Activated naive CD8-positive, alpha-beta T cell (primary cell): ENCODE measurements around the gene ARL4D.

ENCODE experiments used
- H3K27ac Mint-ChIP-seq: one replicate; pipeline ENCODE4 v1.8.0; 2021; ENCODE audit warnings: mixed read lengths
- H3K27me3 Mint-ChIP-seq: one replicate; pipeline ENCODE4 v1.8.0; 2021; ENCODE audit warnings: mixed read lengths
- H3K36me3 Mint-ChIP-seq: one replicate; pipeline ENCODE4 v1.8.0; 2021; ENCODE audit warnings: mixed read lengths
- H3K4me1 Mint-ChIP-seq: one replicate; pipeline ENCODE4 v1.8.0; 2021; ENCODE audit warnings: low read depth, mixed read lengths
- H3K4me3 Mint-ChIP-seq: one replicate; pipeline ENCODE4 v1.8.0; 2021; ENCODE audit warnings: mild to moderate bottlenecking, mixed read lengths
- H3K9me3 Mint-ChIP-seq: one replicate; pipeline ENCODE4 v1.8.0; 2021; ENCODE audit warnings: low read depth, mixed read lengths

Gene ARL4D

GRCh38 chr17:43399839-43400328, 1.1 kb downstream of the ARL4D start:
- Mint-ChIP-seq H3K27me3 (no peaks in the 10 kb centered on the region), H3K4me3 (peak overlapping the region; percentile 91), H3K27ac (no peak overlapping the region), H3K4me1 (peaks cover 32% of the 10 kb centered on the region), H3K36me3 (no peaks in the 10 kb centered on the region), H3K9me3 (no peaks in the 10 kb centered on the region)

GRCh38 chr17:43400943-43401717, 2.3 kb downstream of the ARL4D start:
- Mint-ChIP-seq H3K27ac (peak overlapping the region; percentile 28), H3K4me3 (peak overlapping the region; percentile 66), H3K9me3 (no peaks in the 10 kb centered on the region), H3K27me3 (no peaks in the 10 kb centered on the region), H3K4me1 (peaks cover 29% of the 10 kb centered on the region), H3K36me3 (no peaks in the 10 kb centered on the region)

- Mint-ChIP-seq H3K9me3 (no peaks in the 10 kb centered on the region), H3K4me3 (no peak overlapping the region), H3K36me3 (no peaks in the 10 kb centered on the region), H3K27ac (no peak overlapping the region), H3K27me3 (no peaks in the 10 kb centered on the region), H3K4me1 (peaks cover 26% of the 10 kb centered on the region)
Measured at GRCh38 chr17:43402078-43402477, 3.3 kb downstream of the ARL4D start.

GRCh38 chr17:43402567-43402966, 3.8 kb downstream of the ARL4D start:
- Mint-ChIP-seq H3K4me3 (no peak overlapping the region), H3K4me1 (peaks cover 26% of the 10 kb centered on the region), H3K27me3 (no peaks in the 10 kb centered on the region), H3K36me3 (no peaks in the 10 kb centered on the region), H3K9me3 (no peaks in the 10 kb centered on the region), H3K27ac (no peak overlapping the region)

- Mint-ChIP-seq H3K9me3 (no peaks in the 10 kb centered on the region), H3K27ac (no peak overlapping the region), H3K36me3 (no peaks in the 10 kb centered on the region), H3K4me3 (no peak overlapping the region), H3K27me3 (no peaks in the 10 kb centered on the region), H3K4me1 (peaks cover 20% of the 10 kb centered on the region)
Measured at GRCh38 chr17:43403846-43404245, 5.1 kb downstream of the ARL4D start.

GRCh38 chr17:43405861-43406260, 7.1 kb downstream of the ARL4D start:
- H3K4me3 Mint-ChIP-seq, result no peak overlapping the region

GRCh38 chr17:43406676-43407645, 8.2 kb downstream of the ARL4D start:
- H3K9me3 Mint-ChIP-seq, result no peaks in the 10 kb centered on the region
- H3K36me3 Mint-ChIP-seq, result no peaks in the 10 kb centered on the region
- no peaks in the 10 kb centered on the region for H3K4me1 Mint-ChIP-seq
- H3K27ac Mint-ChIP-seq, result no peak overlapping the region
- no peaks in the 10 kb centered on the region for H3K27me3 Mint-ChIP-seq
- H3K4me3 Mint-ChIP-seq, result no peak overlapping the region

More at GRCh38 chr17:43405861-43406260, 7.1 kb downstream of the ARL4D start:
- Mint-ChIP-seq H3K36me3 (no peaks in the 10 kb centered on the region), H3K27ac (no peak overlapping the region), H3K9me3 (no peaks in the 10 kb centered on the region), H3K27me3 (no peaks in the 10 kb centered on the region), H3K4me1 (peaks cover 6% of the 10 kb centered on the region)

- Mint-ChIP-seq H3K4me3 (no peak overlapping the region), H3K27ac (no peak overlapping the region), H3K4me1 (no peaks in the 10 kb centered on the region), H3K36me3 (no peaks in the 10 kb centered on the region), H3K9me3 (no peaks in the 10 kb centered on the region), H3K27me3 (no peaks in the 10 kb centered on the region)
Measured at GRCh38 chr17:43409131-43409530, 10.3 kb downstream of the ARL4D start.

- H3K4me1 Mint-ChIP-seq, result no peaks in the 10 kb centered on the region
- H3K9me3 Mint-ChIP-seq, result no peaks in the 10 kb centered on the region
- no peaks in the 10 kb centered on the region for H3K36me3 Mint-ChIP-seq
- no peak overlapping the region for H3K4me3 Mint-ChIP-seq
- H3K27ac Mint-ChIP-seq, result no peak overlapping the region
- peaks cover 2% of the 10 kb centered on the region for H3K27me3 Mint-ChIP-seq
Measured at GRCh38 chr17:43410557-43411368, 12.0 kb downstream of the ARL4D start.

- Mint-ChIP-seq H3K27me3 (peaks cover 3% of the 10 kb centered on the region), H3K9me3 (no peaks in the 10 kb centered on the region), H3K4me1 (no peaks in the 10 kb centered on the region), H3K4me3 (no peak overlapping the region), H3K27ac (no peak overlapping the region), H3K36me3 (no peaks in the 10 kb centered on the region)
Measured at GRCh38 chr17:43411369-43411677, 12.5 kb downstream of the ARL4D start.

GRCh38 chr17:43411749-43412148, 13.0 kb downstream of the ARL4D start:
- Mint-ChIP-seq H3K4me1 (no peaks in the 10 kb centered on the region), H3K4me3 (no peak overlapping the region), H3K27ac (no peak overlapping the region), H3K9me3 (no peaks in the 10 kb centered on the region), H3K36me3 (no peaks in the 10 kb centered on the region), H3K27me3 (peaks cover 5% of the 10 kb centered on the region)

GRCh38 chr17:43412166-43412565, 13.4 kb downstream of the ARL4D start:
- Mint-ChIP-seq H3K4me3 (no peak overlapping the region), H3K36me3 (no peaks in the 10 kb centered on the region), H3K9me3 (no peaks in the 10 kb centered on the region), H3K27ac (no peak overlapping the region), H3K27me3 (peaks cover 6% of the 10 kb centered on the region), H3K4me1 (no peaks in the 10 kb centered on the region)

- H3K36me3 Mint-ChIP-seq, result no peaks in the 10 kb centered on the region
- H3K4me3 Mint-ChIP-seq, result no peak overlapping the region
- no peak overlapping the region for H3K27ac Mint-ChIP-seq
- no peaks in the 10 kb centered on the region for H3K4me1 Mint-ChIP-seq
- peaks cover 7% of the 10 kb centered on the region for H3K27me3 Mint-ChIP-seq
- H3K9me3 Mint-ChIP-seq, result no peaks in the 10 kb centered on the region
Measured at GRCh38 chr17:43416998-43417890, 18.5 kb downstream of the ARL4D start.
